ENCODE data around the gene GFOD1.
"Not testable (repeated sequence)": the region's sequence is repeated elsewhere in the genome, so short reads cannot be mapped to it uniquely, and the experiment has no call there.

The GFOD1 gene

GRCh38 chr6:13511913-13512717 lies 24.7 kb upstream of the GFOD1 start:
- DNase-seq (ENCODE audit: low read depth) = no peak

- not testable (repeated sequence) for DNase-seq (ENCODE audit: low read depth)
These were observed 23.8 kb upstream of the GFOD1 start for GRCh38 chr6:13511141-13511571.

GRCh38 chr6:13510433-13510832 lies 23.0 kb upstream of the GFOD1 start:
- not testable (repeated sequence) for DNase-seq (ENCODE audit: low read depth)

- DNase-seq (ENCODE audit: low read depth) = peak; percentile 85
These were observed 21.6 kb upstream of the GFOD1 start for GRCh38 chr6:13508711-13509705.

- no peak for DNase-seq (ENCODE audit: low read depth)
These were observed 20.0 kb upstream of the GFOD1 start for GRCh38 chr6:13507306-13507860.

- DNase-seq (ENCODE audit: low read depth) = no peak
These were observed 17.9 kb upstream of the GFOD1 start for GRCh38 chr6:13505345-13505734.

- no peak for DNase-seq (ENCODE audit: low read depth)
These were observed 17.4 kb upstream of the GFOD1 start for GRCh38 chr6:13504611-13505344.

GRCh38 chr6:13500915-13501314 lies 13.5 kb upstream of the GFOD1 start:
- DNase-seq (ENCODE audit: low read depth) = no peak

GRCh38 chr6:13500264-13500663 lies 12.9 kb upstream of the GFOD1 start:
- DNase-seq (ENCODE audit: low read depth) = no peak

GRCh38 chr6:13496513-13497190 lies 9.3 kb upstream of the GFOD1 start:
- no peak for DNase-seq (ENCODE audit: low read depth)

- no peak for DNase-seq (ENCODE audit: low read depth)
These were observed 8.4 kb upstream of the GFOD1 start for GRCh38 chr6:13495818-13496217.

- no peak for DNase-seq (ENCODE audit: low read depth)
These were observed 7.8 kb upstream of the GFOD1 start for GRCh38 chr6:13495112-13495776.

GRCh38 chr6:13494137-13494536 lies 6.7 kb upstream of the GFOD1 start:
- DNase-seq (ENCODE audit: low read depth) = no peak

GRCh38 chr6:13493147-13493546 lies 5.7 kb upstream of the GFOD1 start:
- DNase-seq (ENCODE audit: low read depth) = no peak

GRCh38 chr6:13492357-13492756 lies 5.0 kb upstream of the GFOD1 start:
- DNase-seq (ENCODE audit: low read depth) = no peak

- no peak for DNase-seq (ENCODE audit: low read depth)
These were observed 4.1 kb upstream of the GFOD1 start for GRCh38 chr6:13491538-13491937.

- DNase-seq (ENCODE audit: low read depth) = no peak
These were observed 3.0 kb upstream of the GFOD1 start for GRCh38 chr6:13490402-13490801.

- no peak for DNase-seq (ENCODE audit: low read depth)
These were observed 1.5 kb upstream of the GFOD1 start for GRCh38 chr6:13488896-13489237.

GRCh38 chr6:13488015-13488895 lies 855 bp upstream of the GFOD1 start:
- DNase-seq (ENCODE audit: low read depth) = no peak

- DNase-seq (ENCODE audit: low read depth) = no peak
These were observed 700 bp downstream of the GFOD1 start for GRCh38 chr6:13486679-13487121.
